HG03066 (cell line): ENCODE results near the gene KSR1.
A peak's percentile ranks its signal among the peaks of the same experiment; 100 is the strongest.
"Not testable (repeated sequence)": the region's sequence is repeated elsewhere in the genome, so short reads cannot be mapped to it uniquely, and the experiment has no call there.

ENCODE experiments used
- ATAC-seq: cut with Tn5 transposase; IDR thresholded peaks from one replicate; pipeline ENCODE4 v1.9.1; 2021; ENCODE audit warnings: low read depth; ENCODE audit not compliant: unreplicated experiment

The KSR1 gene

GRCh38 chr17:27622986-27623385, 166.7 kb downstream of the KSR1 start:
- ATAC-seq: no peak

- no peak for ATAC-seq
Observed at GRCh38 chr17:27623614-27624013, 167.4 kb downstream of the KSR1 start.

GRCh38 chr17:27624539-27624938, 168.3 kb downstream of the KSR1 start:
- no peak for ATAC-seq

- no peak for ATAC-seq
Observed at GRCh38 chr17:27625856-27626255, 169.6 kb downstream of the KSR1 start.

GRCh38 chr17:27627514-27627913, 171.3 kb downstream of the KSR1 start:
- ATAC-seq: no peak

GRCh38 chr17:27628376-27628775, 172.1 kb downstream of the KSR1 start:
- no peak for ATAC-seq

GRCh38 chr17:27629260-27629659, 173.0 kb downstream of the KSR1 start:
- ATAC-seq: not testable (repeated sequence)

GRCh38 chr17:27630607-27631410, 174.6 kb downstream of the KSR1 start, which contains the start of gene LGALS9:
Gene LGALS9 (plus strand): TSS chr17:27631188. CDS start chr17:27631266, 78 bp downstream.
- peak; percentile 59 for ATAC-seq

- ATAC-seq: peak; percentile 17
Observed at GRCh38 chr17:27631411-27631760, 175.1 kb downstream of the KSR1 start.

GRCh38 chr17:27631897-27632725, 175.9 kb downstream of the KSR1 start:
- ATAC-seq: no peak

- not testable (repeated sequence) for ATAC-seq
Observed at GRCh38 chr17:27632766-27633165, 176.5 kb downstream of the KSR1 start.

- ATAC-seq: no peak
Observed at GRCh38 chr17:27633312-27634025, 177.2 kb downstream of the KSR1 start.

- ATAC-seq: no peak
Observed at GRCh38 chr17:27634026-27634335, 177.7 kb downstream of the KSR1 start.

- ATAC-seq: no peak
Observed at GRCh38 chr17:27634776-27635175, 178.5 kb downstream of the KSR1 start.

GRCh38 chr17:27635275-27635823, 179.1 kb downstream of the KSR1 start:
- ATAC-seq: no peak

- ATAC-seq: not testable (repeated sequence)
Observed at GRCh38 chr17:27636005-27636520, 179.8 kb downstream of the KSR1 start.

- ATAC-seq: not testable (repeated sequence)
Observed at GRCh38 chr17:27637818-27638217, 181.6 kb downstream of the KSR1 start.

GRCh38 chr17:27638415-27638914, 182.2 kb downstream of the KSR1 start:
- ATAC-seq: not testable (repeated sequence)

- ATAC-seq: no peak
Observed at GRCh38 chr17:27640790-27641189, 184.5 kb downstream of the KSR1 start.

- no peak for ATAC-seq
Observed at GRCh38 chr17:27644586-27644985, 188.3 kb downstream of the KSR1 start.
